Measurements from ENCODE around the gene RHOXF1. TPM values are rescaled to one million over a fixed set of nuclear protein-coding genes. Genes with fewer than 3 reads are reported as not detected.
"Not testable (repeated sequence)": the region's sequence is repeated elsewhere in the genome, so short reads cannot be mapped to it uniquely, and the experiment has no call there.

The RHOXF1 gene
- total RNA-seq, 4 donors from 2014 or later, result 0.49 to 5.9 TPM; not detected in 2

DNA sequence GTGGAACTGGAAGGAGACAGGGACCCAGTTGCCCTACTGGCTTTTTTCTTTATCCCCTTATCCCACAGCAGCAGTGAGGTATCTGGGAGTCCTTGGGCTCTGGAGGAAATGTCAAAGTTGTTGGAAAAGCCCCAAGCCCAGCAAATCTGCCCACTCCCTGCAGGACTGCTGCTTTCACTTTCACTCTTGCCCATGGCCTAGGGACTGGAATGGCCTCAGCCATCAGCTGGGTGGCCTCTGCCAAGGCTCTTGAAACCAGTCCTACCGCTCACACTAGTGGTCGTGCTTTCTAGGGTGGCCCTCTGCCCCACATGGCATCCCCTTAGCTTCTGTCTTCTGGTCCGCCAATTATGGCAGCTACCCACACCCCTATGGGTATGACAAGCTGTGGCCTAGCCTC, 9.7 kb upstream of the RHOXF1 start:
- TF ChIP-seq, protein P1, sequence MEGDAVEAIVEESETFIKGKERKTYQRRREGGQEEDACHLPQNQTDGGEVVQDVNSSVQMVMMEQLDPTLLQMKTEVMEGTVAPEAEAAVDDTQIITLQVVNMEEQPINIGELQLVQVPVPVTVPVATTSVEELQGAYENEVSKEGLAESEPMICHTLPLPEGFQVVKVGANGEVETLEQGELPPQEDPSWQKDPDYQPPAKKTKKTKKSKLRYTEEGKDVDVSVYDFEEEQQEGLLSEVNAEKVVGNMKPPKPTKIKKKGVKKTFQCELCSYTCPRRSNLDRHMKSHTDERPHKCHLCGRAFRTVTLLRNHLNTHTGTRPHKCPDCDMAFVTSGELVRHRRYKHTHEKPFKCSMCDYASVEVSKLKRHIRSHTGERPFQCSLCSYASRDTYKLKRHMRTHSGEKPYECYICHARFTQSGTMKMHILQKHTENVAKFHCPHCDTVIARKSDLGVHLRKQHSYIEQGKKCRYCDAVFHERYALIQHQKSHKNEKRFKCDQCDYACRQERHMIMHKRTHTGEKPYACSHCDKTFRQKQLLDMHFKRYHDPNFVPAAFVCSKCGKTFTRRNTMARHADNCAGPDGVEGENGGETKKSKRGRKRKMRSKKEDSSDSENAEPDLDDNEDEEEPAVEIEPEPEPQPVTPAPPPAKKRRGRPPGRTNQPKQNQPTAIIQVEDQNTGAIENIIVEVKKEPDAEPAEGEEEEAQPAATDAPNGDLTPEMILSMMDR (IDR thresholded peaks at IDR 0.05), result no peak
- TF ChIP-seq POLR2AphosphoS5 (IDR thresholded peaks at IDR 0.05) (no peak), POLR2A (IDR thresholded peaks at IDR 0.05) (no peak), EP300 (IDR thresholded peaks at IDR 0.05) (no peak)
- Histone ChIP-seq H3K9me3 (no peaks in the 10 kb centered on the region), H3K36me3 (no peaks in the 10 kb centered on the region), H3K27me3 (no peaks in the 10 kb centered on the region), H3K4me1 (no peaks in the 10 kb centered on the region), H3K4me3 (no peak overlapping the region), H3K27ac (no peak overlapping the region)
- no peak for ATAC-seq
- 100% methylated on average over 2 of the region's 3 CpGs; no CpG with 5 or more reads in 1 of the 2 donors for WGBS, 2 donors (ENCODE audit: low coverage in 1 of 2)

GRCh38 chrX:120120223-120120622, 4.5 kb upstream of the RHOXF1 start:
- 46% methylated on average over 3 of the region's 12 CpGs; no CpG with 5 or more reads in 1 of the 2 donors for WGBS, 2 donors (ENCODE audit: low coverage in 1 of 2)
- ATAC-seq, result no peak
- no peaks in the 10 kb centered on the region for H3K36me3 ChIP-seq
- H3K4me1 ChIP-seq, result no peaks in the 10 kb centered on the region
- TF ChIP-seq EP300 (IDR thresholded peaks at IDR 0.05) (no peak), POLR2A (IDR thresholded peaks at IDR 0.05) (no peak), POLR2AphosphoS5 (IDR thresholded peaks at IDR 0.05) (no peak)
- TF ChIP-seq, protein P1 (IDR thresholded peaks at IDR 0.05), result no peak
- H3K27me3 ChIP-seq, result no peaks in the 10 kb centered on the region
- H3K4me3 ChIP-seq, result no peak overlapping the region
- no peaks in the 10 kb centered on the region for H3K9me3 ChIP-seq
- H3K27ac ChIP-seq, result no peak overlapping the region

GRCh38 chrX:120111611-120112010, 4.1 kb downstream of the RHOXF1 start:
- H3K36me3 ChIP-seq, result no peaks in the 10 kb centered on the region
- no peaks in the 10 kb centered on the region for H3K4me1 ChIP-seq
- TF ChIP-seq POLR2A (IDR thresholded peaks at IDR 0.05), result no peak
- TF ChIP-seq EP300 (IDR thresholded peaks at IDR 0.05), result no peak
- TF ChIP-seq, protein P1 (IDR thresholded peaks at IDR 0.05), result no peak
- no peak for TF ChIP-seq POLR2AphosphoS5 (IDR thresholded peaks at IDR 0.05)
- H3K27ac ChIP-seq, result no peak overlapping the region
- H3K27me3 ChIP-seq, result no peaks in the 10 kb centered on the region
- no peaks in the 10 kb centered on the region for H3K9me3 ChIP-seq
- H3K4me3 ChIP-seq, result no peak overlapping the region
- no peak for ATAC-seq

DNA sequence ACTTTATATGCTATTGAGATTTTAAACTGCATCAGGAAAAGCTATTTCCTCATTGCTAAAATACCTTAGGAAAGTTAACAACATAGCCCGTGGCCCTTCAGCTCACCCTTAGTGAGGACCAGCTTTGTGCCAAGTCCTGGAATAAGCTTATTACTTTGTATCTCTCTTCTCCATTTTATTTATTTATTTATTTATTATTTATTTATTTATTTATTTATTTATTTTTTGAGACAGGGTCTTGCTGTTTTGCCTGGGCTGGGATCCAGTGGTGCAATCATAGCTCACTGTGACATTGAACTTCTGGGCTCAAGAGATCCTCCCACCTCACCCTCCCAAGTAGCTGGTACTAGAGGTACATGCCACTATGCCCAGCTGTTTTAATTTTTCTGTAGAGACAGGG, 6.3 kb downstream of the RHOXF1 start:
- Histone ChIP-seq H3K4me3 (no peak overlapping the region), H3K4me1 (no peaks in the 10 kb centered on the region), H3K27ac (no peak overlapping the region), H3K9me3 (no peaks in the 10 kb centered on the region), H3K36me3 (no peaks in the 10 kb centered on the region), H3K27me3 (no peaks in the 10 kb centered on the region)
- WGBS, 2 donors (ENCODE audit: low coverage in 1 of 2), result 82 to 93% methylated on average over 1 of the region's 1 CpG
- no peak for ATAC-seq
- TF ChIP-seq EP300 (IDR thresholded peaks at IDR 0.05) (no peak), POLR2A (IDR thresholded peaks at IDR 0.05) (no peak), POLR2AphosphoS5 (IDR thresholded peaks at IDR 0.05) (no peak)
- TF ChIP-seq, protein P1 (IDR thresholded peaks at IDR 0.05), result no peak

GRCh38 chrX:120104707-120105106, 11.0 kb downstream of the RHOXF1 start:
- not testable (repeated sequence) for ATAC-seq, H3K27me3 ChIP-seq, H3K36me3 ChIP-seq, H3K4me1 ChIP-seq, H3K4me3 ChIP-seq, H3K27ac ChIP-seq
- peaks cover 0 to 15% (median 0%) of the 10 kb centered on the region in 3 donors for H3K9me3 ChIP-seq
- 100% methylated on average over 1 to 2 of the region's 2 CpGs for WGBS, 2 donors (ENCODE audit: low coverage in 1 of 2)

DNA sequence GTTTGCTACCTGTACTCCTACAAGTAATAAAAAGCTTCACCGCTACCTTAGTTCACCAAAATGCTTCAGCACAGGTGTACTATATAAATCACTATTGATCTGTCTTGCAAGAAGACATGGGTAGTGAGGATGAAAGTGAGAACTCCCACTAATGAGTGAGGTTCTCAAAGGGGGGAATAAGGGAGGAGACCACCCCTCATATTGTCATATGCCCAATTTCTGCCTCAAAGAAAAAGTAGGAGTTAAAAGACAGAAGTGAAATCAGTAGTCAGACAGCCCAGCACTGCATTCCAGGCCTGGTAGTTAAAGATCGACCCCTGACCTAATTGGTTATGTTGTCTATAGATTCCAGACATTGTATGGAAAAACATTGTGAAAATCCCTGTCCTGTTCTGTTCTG, 14.7 kb downstream of the RHOXF1 start:
- H3K27ac ChIP-seq, H3K4me1 ChIP-seq, H3K27me3 ChIP-seq, ATAC-seq, H3K36me3 ChIP-seq, H3K4me3 ChIP-seq: not testable (repeated sequence)
- WGBS, 2 donors (ENCODE audit: low coverage in 1 of 2), result 93% methylated on average over 2 of the region's 2 CpGs
- peaks cover 0 to 15% (median 0%) of the 10 kb centered on the region in 3 donors for H3K9me3 ChIP-seq

Measured in gastroesophageal sphincter (tissue), 4 donors.